K562 (cell line): ENCODE data around the gene TIMM17A. TPM values are rescaled to one million over a fixed set of nuclear protein-coding genes. Genes with fewer than 3 reads are reported as not detected.

Experiments used
- ATAC-seq: fragments of 200-7000 bp; cut with Tn5 transposase; 3 replicates; pipeline ENCODE4 v1.9.1; 2020; ENCODE audit warnings: moderate library complexity
- BruUV-seq: library from RNA; stranded (reverse); fragments of 400-500 nt; replicated peaks from 2 replicates; lab custom pipeline; 2021; lab: Mats Ljungman, UMichigan
- CTCF ChIA-PET: fragments of 300-600 bp; formaldehyde crosslinking; extraction: SDS; loops from one replicate; lab custom pipeline; 2021; ENCODE audit warnings: low intra/inter-chr PET ratio; lab: Yijun Ruan, JAX
- POLR2A ChIA-PET: fragments of 300-600, 350-650 bp; sonication (Branson Sonifier 250); formaldehyde crosslinking; extraction: SDS; loops from one replicate; lab custom pipeline; 2021; ENCODE audit warnings: antibody characterized with exemption, inconsistent platforms; lab: Yijun Ruan, JAX
- DNase-seq, 4 experiments: peaks; one replicate each; pipeline versions ENCODE4 v3.0.0 to v3.0.0-alpha.2; 2011 to 2018; ENCODE audit warnings: low spot score in 3 of 4, mixed read lengths in 3 of 4; ENCODE audit errors: extremely low read depth in 1 of 4
- FAIRE-seq: peaks from 2 replicates; lab custom pipeline; 2011; peaks lifted over from hg19 to GRCh38; lab: Jason Lieb, UNC
- H2AFZ ChIP-seq: 2 replicates; pipeline ENCODE4 v1.6.0; 2011; ENCODE audit warnings: low read depth, low read length, control low read depth, inconsistent platforms
- H3K27ac ChIP-seq: fragments of 200-600 bp; 3 replicates; pipeline ENCODE4 v1.8.0; 2011; ENCODE audit warnings: low read depth, mild to moderate bottlenecking, control low read depth, inconsistent platforms, low read length, moderate library complexity, mixed read lengths; ENCODE audit errors: extremely low read depth
- H3K27me3 ChIP-seq, 2 experiments: fragments of 300-600 bp in 1 of 2; 2 replicates in 1 of 2; 3 replicates in 1 of 2; pipeline versions ENCODE4 v1.6.0 to v1.8.0; 2011; ENCODE audit warnings: inconsistent platforms in 2 of 2, low read length in 2 of 2, mild to moderate bottlenecking in 1 of 2, mixed read lengths in 1 of 2, moderate library complexity in 1 of 2; ENCODE audit not compliant: control insufficient read depth in 2 of 2, insufficient read depth in 2 of 2
- H3K36me3 ChIP-seq: fragments of 300-600 bp; 3 replicates; pipeline ENCODE4 v1.8.0; 2011; ENCODE audit warnings: mild to moderate bottlenecking, low read length, inconsistent platforms; ENCODE audit not compliant: control insufficient read depth, insufficient read depth
- H3K4me1 ChIP-seq, 2 experiments: fragments of 200-600 bp in 1 of 2; replicated peaks in 1 of 2; 2 replicates in 1 of 2; 3 replicates in 1 of 2; pipeline versions ENCODE4 v1.5.1 to v1.8.0; 2011; ENCODE audit warnings: inconsistent platforms in 2 of 2, low read length in 2 of 2, mild to moderate bottlenecking in 1 of 2, mixed read lengths in 1 of 2, moderate library complexity in 1 of 2; ENCODE audit not compliant: control insufficient read depth in 2 of 2, insufficient read depth in 2 of 2
- H3K4me2 ChIP-seq: 2 replicates; pipeline ENCODE4 v1.6.1; 2011; ENCODE audit warnings: low read length, control low read depth, inconsistent platforms, mixed read lengths; ENCODE audit not compliant: insufficient read depth
- H3K4me3 ChIP-seq: fragments of 200-600 bp; sonication (generic), shearing (Covaris generic); 2 replicates; pipeline ENCODE4 v1.5.1; 2016; ENCODE audit warnings: control low read depth, inconsistent platforms
- H3K79me2 ChIP-seq: fragments of 200-600 bp; 3 replicates; pipeline ENCODE4 v1.8.0; 2011; ENCODE audit warnings: low read length, inconsistent platforms; ENCODE audit not compliant: control insufficient read depth, insufficient read depth
- H3K9ac ChIP-seq, 2 experiments: 2 replicates each; pipeline versions ENCODE4 v1.6.0 to v1.6.1; 2011; ENCODE audit warnings: low read depth in 2 of 2, low read length in 2 of 2, control low read depth in 1 of 2, inconsistent platforms in 1 of 2, mild to moderate bottlenecking in 1 of 2, mixed read lengths in 1 of 2; ENCODE audit not compliant: insufficient read depth in 1 of 2
- H3K9me1 ChIP-seq: one replicate; pipeline ENCODE4 v1.6.0; 2011; ENCODE audit warnings: inconsistent platforms, mild to moderate bottlenecking, low read length, moderate library complexity; ENCODE audit not compliant: control insufficient read depth, insufficient read depth
- H3K9me3 ChIP-seq: replicated peaks from 2 replicates; pipeline ENCODE4 v1.5.1; 2011; ENCODE audit warnings: low read depth, low read length, inconsistent platforms; ENCODE audit not compliant: control insufficient read depth, insufficient read depth
- H4K20me1 ChIP-seq: replicated peaks from 2 replicates; pipeline ENCODE4 v1.6.1; 2011; ENCODE audit warnings: low read length, inconsistent platforms, mixed read lengths; ENCODE audit not compliant: control insufficient read depth, insufficient read depth
- CC2D1A ChIP-seq: fragments of 450-650 bp; IDR thresholded peaks from 2 replicates; pipeline ENCODE4 v1.6.1; 2017; ENCODE audit warnings: mild to moderate bottlenecking
- HDAC1 ChIP-seq, 2 experiments: fragments of 450-650 bp; IDR thresholded peaks; 2 replicates each; pipeline ENCODE4 v1.6.1; 2016 to 2017; ENCODE audit warnings: inconsistent platforms in 1 of 2, mild to moderate bottlenecking in 1 of 2, moderate library complexity in 1 of 2
- HES1 ChIP-seq: fragments of 450-650 bp; IDR thresholded peaks from 2 replicates; pipeline ENCODE4 v1.6.1; 2016; ENCODE audit warnings: low read depth, mild to moderate bottlenecking, moderate library complexity
- HMGXB4 ChIP-seq: sonication (generic); formaldehyde crosslinking; IDR thresholded peaks from 2 replicates; pipeline ENCODE4 v1.8.1; 2023; ENCODE audit warnings: mild to moderate bottlenecking, missing genetic modification reagents
- NUFIP1 ChIP-seq: fragments of 450-650 bp; IDR thresholded peaks from 2 replicates; pipeline ENCODE4 v1.6.1; 2018; ENCODE audit not compliant: partially characterized antibody
- RBM14 ChIP-seq: fragments of 200-400 bp; formaldehyde crosslinking; IDR thresholded peaks from 2 replicates; pipeline ENCODE4 v1.6.1; 2018; ENCODE audit warnings: low read depth, mild to moderate bottlenecking, low read length, moderate library complexity, borderline replicate concordance; ENCODE audit not compliant: insufficient read depth
- RHOXF2B ChIP-seq: fragments of 250-450 bp; sonication (Bioruptor Pico); conservative IDR thresholded peaks from 2 replicates; pipeline ENCODE4 v1.5.1; 2021
- ZNF212 ChIP-seq: fragments of 450-650 bp; formaldehyde crosslinking; IDR thresholded peaks from 2 replicates; pipeline ENCODE4 v1.4.0; 2020; ENCODE audit warnings: mild to moderate bottlenecking
- WGBS: fragments of 100-300 bp; shearing (Covaris generic); methylation state at CpG from one replicate; pipeline ENCODE4 v1.1.6; 2016; ENCODE audit warnings: low coverage, mixed read lengths; ENCODE audit not compliant: insufficient coverage; ENCODE audit errors: missing lambda C conversion rate; 5-methylcytosine and 5-hydroxymethylcytosine counted together
- in situ Hi-C: fragments of 300-500 bp; cut with MboI; formaldehyde crosslinking; loops from 4 replicates; pipeline ENCODE4 v1.15.0; 2018; ENCODE audit warnings: inconsistent platforms, mixed read lengths
- intact Hi-C: fragments of 100-400 bp; cut with micrococcal nuclease; formaldehyde crosslinking; loops from 2 replicates; pipeline ENCODE4 v1.14.2; 2022
- polyA plus RNA-seq, 8 experiments: library from polyadenylated mRNA; depleted of rRNA in 4 of 8; stranded (reverse) in 5 of 8; unstranded in 3 of 8; fragments of >200 nt; fragmentation: Nextera tagmentation in 2 of 8; fragmentation: Illumina TruSeq in 1 of 8; extraction: Ambion mirVana in 2 of 8; extraction: Trizol in 1 of 8; gene quantifications; 2 replicates each; pipeline versions ENCODE4 v1.2.1 to v1.2.3, GENCODE V29; 2011 to 2014; ENCODE audit warnings: inconsistent platforms in 1 of 8, missing spikeins in 1 of 8
- total RNA-seq, 7 experiments: library from RNA; depleted of rRNA in 6 of 7; stranded (reverse); fragments of >200 nt in 6 of 7; fragmentation: Illumina TruSeq in 2 of 7; extraction: Trizol in 2 of 7; gene quantifications; 2 replicates each; pipeline versions ENCODE4 v1.2.1 to v1.2.3, GENCODE V29; 2011 to 2021; ENCODE audit warnings: low replicate concordance in 1 of 7

Gene TIMM17A
- total and polyA plus RNA-seq, 9 of the 15 experiments (the other 6 are each of a cell fraction or from before 2014, with no cell fraction given) = 116 to 744 (median 180) TPM

GRCh38 chr1:201914456-201915235 is 40.7 kb upstream of the TIMM17A start:
- ChIA-PET POLR2A (interaction anchor here (0.5 to 1.4 kb wide), 3 partner anchors 22 to 419 kb away, joined by 3 to 4 read pairs (median 3); no protein-coding TSS in a partner anchor), CTCF (interaction anchor here (0.5 kb wide), 1 partner anchor 244 kb away, joined by 3 read pairs; no protein-coding TSS in a partner anchor)
- H3K9ac ChIP-seq = no peak overlapping the region; a peak in 1 of 4 replicates
- H3K79me2 ChIP-seq = no peaks in the 10 kb centered on the region
- no peak overlapping the region for H2AFZ ChIP-seq
- BruUV-seq = no TSS peak
- no peak overlapping the region for H3K4me2 ChIP-seq
- intact Hi-C loops = no loop called here
- no peaks in the 10 kb centered on the region for H3K9me1 ChIP-seq
- DNase-seq (no peak), FAIRE-seq (no peak), ATAC-seq (no peak)
- in situ Hi-C loops = no loop called here
- peaks cover 15 to 18% of the 10 kb centered on the region in 2 experiments for H3K4me1 ChIP-seq
- no peak overlapping the region for H3K27ac ChIP-seq
- H4K20me1 ChIP-seq = no peaks in the 10 kb centered on the region
- TF ChIP-seq HES1 (no peak), ZNF212 (CRISPR knock-in tag) (no peak), NUFIP1 (no peak), RHOXF2B (CRISPR knock-in tag) (no peak), CC2D1A (no peak), HDAC1 (IDR thresholded peaks at IDR 0.05) (no peak), HMGXB4 (CRISPR knock-in tag) (no peak), RBM14 (no peak)
- TF ChIP-seq, all 486 proteins: peak for 0
- no peaks in the 10 kb centered on the region for H3K27me3 ChIP-seq
- WGBS = 56% methylated on average over 14 of the region's 14 CpGs
- no peaks in the 10 kb centered on the region for H3K36me3 ChIP-seq
- no peak overlapping the region for H3K4me3 ChIP-seq
- H3K9me3 ChIP-seq = no peaks in the 10 kb centered on the region
